ENCODE data around the gene GRWD1. TPM values are rescaled to one million over a fixed set of nuclear protein-coding genes. Genes with fewer than 3 reads are reported as not detected.
A peak's percentile ranks its signal among the peaks of the same experiment; 100 is the strongest.
"Not testable (repeated sequence)": the region's sequence is repeated elsewhere in the genome, so short reads cannot be mapped to it uniquely, and the experiment has no call there.

Gene GRWD1
- total RNA-seq, 1 experiment from 2014 or later = 56.7 TPM

GRCh38 chr19:48484247-48484893 is 38.6 kb downstream of the GRWD1 start:
- BruUV-seq (replicated peaks) = no TSS peak
- CTCF ChIA-PET = no interaction called here
- DNase-seq (ENCODE audit: low read depth, low spot score) = no peak
- Histone ChIP-seq H3K36me3 (ENCODE audit: control insufficient read depth, insufficient read depth, low read length) (no peaks in the 10 kb centered on the region), H3K4me3 (ENCODE audit: low read depth in 2 of 2, low read length in 2 of 2) (no peak overlapping the region), H3K9me3 (ENCODE audit: control insufficient read depth, insufficient read depth, low read depth, low read length) (no peaks in the 10 kb centered on the region), H3K27ac (ENCODE audit: low read length) (no peak overlapping the region), H3K27me3 (ENCODE audit: control insufficient read depth, insufficient read depth, low read length) (no peaks in the 10 kb centered on the region), H3K4me1 (ENCODE audit: control insufficient read depth, insufficient read depth, low read length) (peaks cover 31% of the 10 kb centered on the region)
- POLR2A ChIA-PET = no interaction called here
- no peak for ATAC-seq
- TF ChIP-seq SIN3A (IDR thresholded peaks at IDR 0.05; ENCODE audit: borderline replicate concordance, insufficient read depth, low read depth, low read length) (no peak), POLR2AphosphoS5 (IDR thresholded peaks at IDR 0.05; ENCODE audit: low read depth, low read length) (no peak; the same call in 1 of the 2 replicates)
- intact Hi-C loops (cut with micrococcal nuclease; ENCODE audit: unreplicated experiment) = no loop called here
- in situ Hi-C loops (cut with HindIII; ENCODE audit: low pct_unique_long_range_greater_than_20kb, low sequenced_read_pairs) = no loop called here

GRCh38 chr19:48484931-48485612 is 39.3 kb downstream of the GRWD1 start:
- H3K27me3 ChIP-seq (ENCODE audit: control insufficient read depth, insufficient read depth, low read length) = no peaks in the 10 kb centered on the region
- in situ Hi-C loops (cut with HindIII; ENCODE audit: low pct_unique_long_range_greater_than_20kb, low sequenced_read_pairs) (no loop called here), intact Hi-C loops (cut with micrococcal nuclease; ENCODE audit: unreplicated experiment) (no loop called here)
- no peak for TF ChIP-seq TCF7L2 (IDR thresholded peaks at IDR 0.05; ENCODE audit: low read depth, low read length)
- TF ChIP-seq SIN3A (IDR thresholded peaks at IDR 0.05; ENCODE audit: borderline replicate concordance, insufficient read depth, low read depth, low read length) = no peak
- TF ChIP-seq REST (IDR thresholded peaks at IDR 0.05; ENCODE audit: insufficient read depth in 1 of 2, low read depth in 2 of 2, low read length in 1 of 2) = no peak
- no peak for TF ChIP-seq CTCF (IDR thresholded peaks at IDR 0.05)
- no peak for TF ChIP-seq POLR2AphosphoS5 (IDR thresholded peaks at IDR 0.05; ENCODE audit: low read depth, low read length)
- no peak for DNase-seq (ENCODE audit: low read depth, low spot score)
- H3K36me3 ChIP-seq (ENCODE audit: control insufficient read depth, insufficient read depth, low read length) = no peaks in the 10 kb centered on the region
- peaks cover 35% of the 10 kb centered on the region for H3K4me1 ChIP-seq (ENCODE audit: control insufficient read depth, insufficient read depth, low read length)
- no peak overlapping the region for H3K4me3 ChIP-seq (ENCODE audit: low read depth in 2 of 2, low read length in 2 of 2)
- BruUV-seq (replicated peaks) = no TSS peak
- no peak for ATAC-seq
- ChIA-PET CTCF (no interaction called here), POLR2A (no interaction called here)
- no peaks in the 10 kb centered on the region for H3K9me3 ChIP-seq (ENCODE audit: control insufficient read depth, insufficient read depth, low read depth, low read length)
- H3K27ac ChIP-seq (ENCODE audit: low read length) = no peak overlapping the region

- ATAC-seq; H3K36me3 ChIP-seq (ENCODE audit: control insufficient read depth, insufficient read depth, low read length); intact Hi-C loops (cut with micrococcal nuclease; ENCODE audit: unreplicated experiment); H3K27me3 ChIP-seq (ENCODE audit: control insufficient read depth, insufficient read depth, low read length); H3K9me3 ChIP-seq (ENCODE audit: control insufficient read depth, insufficient read depth, low read depth, low read length); BruUV-seq (replicated peaks); H3K4me3 ChIP-seq (ENCODE audit: low read depth in 2 of 2, low read length in 2 of 2); POLR2A ChIA-PET; in situ Hi-C loops (cut with HindIII; ENCODE audit: low pct_unique_long_range_greater_than_20kb, low sequenced_read_pairs); DNase-seq (ENCODE audit: low read depth, low spot score): not testable (repeated sequence)
- CTCF ChIA-PET = interaction anchor here (0.6 kb wide), 2 partner anchors 19 to 50 kb away, joined by 3 to 5 read pairs; no protein-coding TSS in a partner anchor
- Histone ChIP-seq H3K27ac (ENCODE audit: low read length) (0 out of 2 replicates have a peak overlapping the region, but pooled peaks have one; percentile 44), H3K4me1 (ENCODE audit: control insufficient read depth, insufficient read depth, low read length) (peaks cover 35% of the 10 kb centered on the region)
Observed at GRCh38 chr19:48486706-48487105, 40.9 kb downstream of the GRWD1 start.
